Loucy (cell line): Measurements from ENCODE around the gene WFIKKN2.
"Not testable (repeated sequence)": the region's sequence is repeated elsewhere in the genome, so short reads cannot be mapped to it uniquely, and the experiment has no call there.

Experiments used
- H2AFZ ChIP-seq: fragments of 200-600 bp; sonication (generic); 2 replicates; pipeline ENCODE4 v1.6.0; 2016; ENCODE audit warnings: antibody characterized with exemption, mild to moderate bottlenecking, low read length, moderate library complexity
- H3F3A ChIP-seq: fragments of 200-600 bp; 2 replicates; pipeline ENCODE4 v1.6.0; 2016; ENCODE audit warnings: antibody characterized with exemption, low read depth, mild to moderate bottlenecking
- H3K27me3 ChIP-seq: fragments of 200-600 bp; sonication (generic); 2 replicates; pipeline ENCODE4 v1.6.1; 2014; ENCODE audit warnings: low read length, mild to moderate bottlenecking; ENCODE audit not compliant: insufficient read depth, poor library complexity, severe bottlenecking
- H3K36me3 ChIP-seq: fragments of 200-600 bp; sonication (generic); 2 replicates; pipeline ENCODE4 v1.6.1; 2016; ENCODE audit warnings: low read length; ENCODE audit not compliant: insufficient read depth
- H3K4me1 ChIP-seq: fragments of 200-600 bp; sonication (generic); 2 replicates; pipeline ENCODE4 v1.5.1; 2014; ENCODE audit warnings: low read length, mild to moderate bottlenecking; ENCODE audit not compliant: insufficient read depth, poor library complexity, severe bottlenecking
- H3K4me2 ChIP-seq: fragments of 200-600 bp; sonication (generic); 2 replicates; pipeline ENCODE4 v1.6.0; 2014; ENCODE audit warnings: antibody characterized with exemption, low read length, low read depth, mild to moderate bottlenecking; ENCODE audit not compliant: poor library complexity, severe bottlenecking
- H3K4me3 ChIP-seq: fragments of 200-600 bp; sonication (generic); 2 replicates; pipeline ENCODE4 v1.5.1; 2014; ENCODE audit warnings: low read length, mild to moderate bottlenecking, mixed read lengths; ENCODE audit not compliant: poor library complexity, severe bottlenecking
- H3K79me2 ChIP-seq: fragments of 200-600 bp; sonication (generic); 2 replicates; pipeline ENCODE4 v1.6.1; 2014; ENCODE audit warnings: low read length; ENCODE audit not compliant: insufficient read depth
- H3K9ac ChIP-seq: fragments of 200-600 bp; sonication (generic); 2 replicates; pipeline ENCODE4 v1.6.0; 2014; ENCODE audit warnings: mild to moderate bottlenecking, low read depth, low read length, moderate library complexity; ENCODE audit not compliant: poor library complexity, severe bottlenecking
- H3K9me2 ChIP-seq: fragments of 200-600 bp; sonication (generic); replicated peaks from 2 replicates; pipeline ENCODE4 v1.6.1; 2016; ENCODE audit warnings: low read depth, low read length, mixed read lengths
- H3K9me3 ChIP-seq: fragments of 200-600 bp; sonication (generic); 2 replicates; pipeline ENCODE4 v1.6.1; 2014; ENCODE audit warnings: mild to moderate bottlenecking, antibody characterized with exemption, low read length, low read depth; ENCODE audit not compliant: insufficient read depth
- H4K20me1 ChIP-seq: fragments of 200-600 bp; sonication (generic); 2 replicates; pipeline ENCODE4 v1.6.0; 2014; ENCODE audit warnings: antibody characterized with exemption, low read length, mild to moderate bottlenecking; ENCODE audit not compliant: insufficient read depth, poor library complexity, severe bottlenecking
- EZH2phosphoT487 ChIP-seq: fragments of 200-600 bp; IDR thresholded peaks from 2 replicates; pipeline ENCODE4 v1.6.1; 2018; ENCODE audit warnings: antibody characterized with exemption, mild to moderate bottlenecking, moderate library complexity, borderline replicate concordance
- TF ChIP-seq, protein P1 (sequence below): fragments of 200-600 bp; sonication (generic); conservative IDR thresholded peaks from 2 replicates; pipeline ENCODE4 v1.5.1; 2014; ENCODE audit warnings: mild to moderate bottlenecking, antibody characterized with exemption, low read length

WFIKKN2 gene

DNA sequence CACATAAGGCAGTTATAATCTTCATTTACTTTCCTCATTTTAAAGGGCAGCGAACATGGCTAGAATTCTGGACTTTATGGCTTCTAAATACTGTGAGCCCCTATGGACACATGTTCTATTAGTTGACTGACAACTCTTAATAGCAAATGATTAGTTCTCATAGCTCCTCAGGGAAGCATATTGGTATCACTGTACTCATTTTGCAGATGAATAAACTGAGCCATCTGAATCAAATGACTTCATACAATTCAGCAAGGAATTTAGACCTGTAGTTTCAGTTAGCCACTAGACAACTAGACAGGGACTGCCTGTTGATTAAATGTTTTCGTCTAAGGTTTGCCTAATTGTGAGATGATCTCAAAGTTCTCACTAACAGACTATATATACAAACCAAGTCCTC lies 21.0 kb downstream of the WFIKKN2 start:
- Histone ChIP-seq H3K9ac (no peak overlapping the region), H4K20me1 (no peaks in the 10 kb centered on the region)

DNA sequence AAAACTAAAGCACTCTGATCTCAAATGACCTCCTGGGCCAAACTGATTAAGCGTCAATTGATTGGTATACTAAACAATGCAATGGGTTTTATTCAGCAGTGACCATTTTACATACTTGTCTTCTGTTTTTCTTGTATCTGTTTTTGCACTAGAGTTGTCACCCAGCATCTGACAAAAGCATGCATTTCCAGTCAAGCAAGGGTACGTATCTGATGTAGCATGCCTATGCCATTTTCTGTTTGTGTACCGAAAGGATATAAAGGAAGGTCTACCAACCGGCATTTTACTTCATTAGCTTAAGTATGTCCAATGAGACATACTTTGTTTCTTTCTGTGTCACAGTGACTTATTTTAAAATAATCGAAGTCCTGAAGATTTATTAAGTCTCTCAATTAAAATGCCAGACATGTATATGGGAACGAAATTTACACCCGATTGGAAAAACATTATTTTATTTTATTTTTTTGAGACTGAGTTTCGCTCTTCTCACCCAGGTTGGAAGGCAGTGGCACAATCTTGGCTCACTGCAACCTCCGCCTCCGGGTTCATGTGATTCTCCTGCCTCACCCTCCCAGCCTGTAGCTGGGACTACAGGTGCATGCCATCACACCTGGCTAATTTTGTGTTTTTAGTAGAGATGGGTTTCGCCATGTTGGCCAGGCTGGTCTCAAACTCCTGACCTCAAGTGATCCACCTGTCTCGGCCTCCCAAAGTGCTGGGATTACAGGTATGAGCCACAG lies 23.3 kb downstream of the WFIKKN2 start:
- H3K9ac ChIP-seq: no peak overlapping the region
- no peaks in the 10 kb centered on the region for H3K9me3 ChIP-seq
- TF ChIP-seq, protein P1, sequence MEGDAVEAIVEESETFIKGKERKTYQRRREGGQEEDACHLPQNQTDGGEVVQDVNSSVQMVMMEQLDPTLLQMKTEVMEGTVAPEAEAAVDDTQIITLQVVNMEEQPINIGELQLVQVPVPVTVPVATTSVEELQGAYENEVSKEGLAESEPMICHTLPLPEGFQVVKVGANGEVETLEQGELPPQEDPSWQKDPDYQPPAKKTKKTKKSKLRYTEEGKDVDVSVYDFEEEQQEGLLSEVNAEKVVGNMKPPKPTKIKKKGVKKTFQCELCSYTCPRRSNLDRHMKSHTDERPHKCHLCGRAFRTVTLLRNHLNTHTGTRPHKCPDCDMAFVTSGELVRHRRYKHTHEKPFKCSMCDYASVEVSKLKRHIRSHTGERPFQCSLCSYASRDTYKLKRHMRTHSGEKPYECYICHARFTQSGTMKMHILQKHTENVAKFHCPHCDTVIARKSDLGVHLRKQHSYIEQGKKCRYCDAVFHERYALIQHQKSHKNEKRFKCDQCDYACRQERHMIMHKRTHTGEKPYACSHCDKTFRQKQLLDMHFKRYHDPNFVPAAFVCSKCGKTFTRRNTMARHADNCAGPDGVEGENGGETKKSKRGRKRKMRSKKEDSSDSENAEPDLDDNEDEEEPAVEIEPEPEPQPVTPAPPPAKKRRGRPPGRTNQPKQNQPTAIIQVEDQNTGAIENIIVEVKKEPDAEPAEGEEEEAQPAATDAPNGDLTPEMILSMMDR: no peak
- TF ChIP-seq EZH2phosphoT487: no peak

More for the DNA sequence above, 21.0 kb downstream of the WFIKKN2 start:
- Histone ChIP-seq H3K9me3 (no peaks in the 10 kb centered on the region), H3K4me3 (no peak overlapping the region), H2AFZ (no peak overlapping the region), H3K4me1 (peaks cover 12% of the 10 kb centered on the region), H3K9me2 (no peaks in the 10 kb centered on the region), H3K79me2 (no peaks in the 10 kb centered on the region), H3K36me3 (no peaks in the 10 kb centered on the region), H3F3A (no peaks in the 10 kb centered on the region), H3K27me3 (no peaks in the 10 kb centered on the region), H3K4me2 (no peak overlapping the region)
- no peak for TF ChIP-seq EZH2phosphoT487
- TF ChIP-seq, protein P1: no peak

DNA sequence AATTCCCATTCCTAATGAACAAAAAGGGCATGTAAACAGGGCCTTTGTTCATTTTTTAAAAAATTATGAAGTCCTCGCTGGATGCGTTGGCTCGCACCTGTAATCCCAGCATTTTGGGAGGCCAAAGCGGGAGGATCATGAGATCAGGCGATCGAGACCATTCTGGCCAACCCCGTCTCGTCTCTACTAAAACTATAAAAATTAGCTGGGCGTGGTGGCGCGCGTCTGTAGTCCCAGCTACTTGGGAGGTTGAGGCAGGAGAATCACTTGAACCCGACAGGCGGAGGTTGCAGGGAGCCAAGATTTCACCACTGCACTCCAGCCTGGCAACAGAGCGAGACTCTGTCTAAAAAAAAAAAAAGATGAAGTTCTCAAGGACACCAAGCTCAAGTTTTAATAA lies 24.3 kb downstream of the WFIKKN2 start:
- not testable (repeated sequence) for H3K27me3 ChIP-seq, H3K4me2 ChIP-seq, H3K9me3 ChIP-seq, H3K4me3 ChIP-seq, H3F3A ChIP-seq, H3K36me3 ChIP-seq, H2AFZ ChIP-seq, H3K9ac ChIP-seq, H3K9me2 ChIP-seq
- peaks cover 13% of the 10 kb centered on the region for H4K20me1 ChIP-seq
- H3K4me1 ChIP-seq: peaks cover 13% of the 10 kb centered on the region
- peaks cover 20% of the 10 kb centered on the region for H3K79me2 ChIP-seq

More for the DNA sequence above, 23.3 kb downstream of the WFIKKN2 start:
- no peaks in the 10 kb centered on the region for H3K9me2 ChIP-seq
- peaks cover 9% of the 10 kb centered on the region; the same call in 1 of the 2 replicates for H3K79me2 ChIP-seq
- no peak overlapping the region for H3K4me3 ChIP-seq
- peaks cover 2% of the 10 kb centered on the region for H4K20me1 ChIP-seq
- H3K36me3 ChIP-seq: no peaks in the 10 kb centered on the region
- peaks cover 3% of the 10 kb centered on the region for H3K4me1 ChIP-seq
- H3K27me3 ChIP-seq: no peaks in the 10 kb centered on the region
- H3F3A ChIP-seq: no peaks in the 10 kb centered on the region
- H2AFZ ChIP-seq: no peak overlapping the region
- no peak overlapping the region for H3K4me2 ChIP-seq

DNA sequence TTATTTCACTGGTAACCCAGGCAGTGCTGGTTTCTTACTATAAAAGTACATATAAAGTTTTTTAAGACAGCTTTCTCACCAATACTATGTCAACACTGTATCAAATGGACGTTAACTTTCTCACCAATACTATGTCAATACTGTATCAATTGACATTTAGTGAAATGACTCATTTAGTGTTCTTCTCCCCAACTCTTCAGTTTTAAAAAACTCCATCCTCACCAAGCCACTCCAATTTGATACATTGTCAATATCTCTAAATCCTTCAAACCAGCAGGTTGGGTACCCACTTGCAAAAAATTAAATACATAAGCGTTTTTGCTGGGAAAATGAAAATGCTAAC lies 25.9 kb downstream of the WFIKKN2 start:
- peaks cover 29% of the 10 kb centered on the region for H3K79me2 ChIP-seq
- H4K20me1 ChIP-seq: peaks cover 17% of the 10 kb centered on the region
- no peaks in the 10 kb centered on the region for H3F3A ChIP-seq
- no peaks in the 10 kb centered on the region for H3K27me3 ChIP-seq
- no peaks in the 10 kb centered on the region for H3K36me3 ChIP-seq
- H3K4me2 ChIP-seq: no peak overlapping the region
- H3K4me1 ChIP-seq: peaks cover 16% of the 10 kb centered on the region
- H3K9ac ChIP-seq: no peak overlapping the region
- no peaks in the 10 kb centered on the region for H3K9me3 ChIP-seq
- H3K4me3 ChIP-seq: no peak overlapping the region
- no peak for TF ChIP-seq EZH2phosphoT487
- TF ChIP-seq, protein P1: no peak
- H2AFZ ChIP-seq: no peak overlapping the region
- H3K9me2 ChIP-seq: no peaks in the 10 kb centered on the region
